MM.1S (cell line): ENCODE data around the gene CDC123.

Experiments used
- CTCF ChIP-seq: fragments of 300-600 bp; sonication (generic); IDR thresholded peaks from 2 replicates; pipeline ENCODE4 v1.5.1; 2016; ENCODE audit warnings: antibody characterized with exemption, low read length, mixed read lengths
- EZH2 ChIP-seq: fragments of 300-600 bp; sonication (generic); optimal IDR thresholded peaks from 2 replicates; pipeline ENCODE3; 2017; ENCODE audit warnings: low read depth, mild to moderate bottlenecking, antibody characterized with exemption, low read length, mixed read lengths
- EZH2phosphoT487 ChIP-seq: fragments of 300-600 bp; sonication (generic); IDR thresholded peaks from 2 replicates; pipeline ENCODE4 v1.6.1; 2018; ENCODE audit warnings: antibody characterized with exemption, low read length

- TF ChIP-seq CTCF = no peak
- TF ChIP-seq EZH2 = no peak
- no peak for TF ChIP-seq EZH2phosphoT487
Observed at GRCh38 chr10:12165036-12165435, 31.0 kb upstream of the CDC123 start.
